Duodenal mucosa (tissue), 2 donors: Measurements from ENCODE around the gene ETV2.
A peak's percentile ranks its signal among the peaks of the same experiment; 100 is the strongest.
"Not testable (repeated sequence)": the region's sequence is repeated elsewhere in the genome, so short reads cannot be mapped to it uniquely, and the experiment has no call there.

Experiments used
- H3K27ac ChIP-seq: one replicate; pipeline ENCODE4 v1.7.0; 2013; ENCODE audit warnings: low read depth, low read length
- H3K27me3 ChIP-seq, 2 donors: one replicate each; pipeline ENCODE4 v1.7.0; 2013; ENCODE audit warnings: low read length in 2 of 2, control low read depth in 1 of 2; ENCODE audit not compliant: insufficient read depth in 2 of 2, control insufficient read depth in 1 of 2
- H3K36me3 ChIP-seq, 2 donors: one replicate each; pipeline ENCODE4 v1.7.0; 2013; ENCODE audit warnings: low read length in 2 of 2, control low read depth in 1 of 2; ENCODE audit not compliant: insufficient read depth in 2 of 2, control insufficient read depth in 1 of 2
- H3K4me1 ChIP-seq, 2 donors: one replicate each; pipeline ENCODE4 v1.7.0; 2013; ENCODE audit warnings: low read length in 2 of 2, control low read depth in 1 of 2; ENCODE audit not compliant: insufficient read depth in 2 of 2, control insufficient read depth in 1 of 2
- H3K4me3 ChIP-seq, 2 donors: one replicate each; pipeline ENCODE4 v1.7.0; 2013; ENCODE audit warnings: low read length in 2 of 2, low read depth in 1 of 2
- H3K9ac ChIP-seq, 2 donors: one replicate each; pipeline ENCODE4 v1.7.0; 2013; ENCODE audit warnings: low read length in 2 of 2, low read depth in 1 of 2
- H3K9me3 ChIP-seq, 2 donors: one replicate each; pipeline ENCODE4 v1.7.0; 2013; ENCODE audit warnings: low read length in 2 of 2, control low read depth in 1 of 2; ENCODE audit not compliant: control insufficient read depth in 1 of 2

Gene ETV2

GRCh38 chr19:35670686-35671085 is 29.1 kb downstream of the ETV2 start:
- Histone ChIP-seq H3K9me3 (no peaks in the 10 kb centered on the region), H3K9ac (no peak overlapping the region), H3K27ac (no peak overlapping the region), H3K36me3 (no peaks in the 10 kb centered on the region), H3K4me1 (peaks cover 8 to 14% of the 10 kb centered on the region in 2 donors), H3K27me3 (peaks cover 15% of the 10 kb centered on the region in 2 donors), H3K4me3 (no peak overlapping the region)

GRCh38 chr19:35671818-35672217 is 30.3 kb downstream of the ETV2 start:
- H3K27me3 ChIP-seq, result peaks cover 15% of the 10 kb centered on the region in 2 donors
- H3K27ac ChIP-seq, result no peak overlapping the region
- no peak overlapping the region for H3K9ac ChIP-seq
- peaks cover 8 to 14% of the 10 kb centered on the region in 2 donors for H3K4me1 ChIP-seq
- H3K9me3 ChIP-seq, result no peaks in the 10 kb centered on the region
- no peaks in the 10 kb centered on the region for H3K36me3 ChIP-seq
- H3K4me3 ChIP-seq, result no peak overlapping the region

GRCh38 chr19:35673121-35673804 is 31.7 kb downstream of the ETV2 start:
- H3K27me3 ChIP-seq, result peaks cover 12 to 15% of the 10 kb centered on the region in 2 donors
- H3K4me3 ChIP-seq, result peak overlapping the region; percentile 50 to 57
- peaks cover 8 to 14% of the 10 kb centered on the region in 2 donors for H3K4me1 ChIP-seq
- H3K36me3 ChIP-seq, result no peaks in the 10 kb centered on the region
- H3K9ac ChIP-seq, result no peak overlapping the region
- H3K27ac ChIP-seq, result no peak overlapping the region
- no peaks in the 10 kb centered on the region for H3K9me3 ChIP-seq

- peaks cover 9 to 15% of the 10 kb centered on the region in 2 donors for H3K27me3 ChIP-seq
Measured at GRCh38 chr19:35675589-35676140, 34.1 kb downstream of the ETV2 start.

GRCh38 chr19:35689836-35690235 is 48.3 kb downstream of the ETV2 start:
- H3K27ac ChIP-seq, result no peak overlapping the region
- no peak overlapping the region for H3K4me3 ChIP-seq
- no peaks in the 10 kb centered on the region for H3K36me3 ChIP-seq
- H3K9me3 ChIP-seq, result no peaks in the 10 kb centered on the region
- no peaks in the 10 kb centered on the region for H3K4me1 ChIP-seq
- peaks cover 0 to 2% of the 10 kb centered on the region in 2 donors for H3K27me3 ChIP-seq
- H3K9ac ChIP-seq, result no peak overlapping the region

More at GRCh38 chr19:35675589-35676140, 34.1 kb downstream of the ETV2 start:
- Histone ChIP-seq H3K9ac (no peak overlapping the region), H3K4me3 (no peak overlapping the region), H3K4me1 (peaks cover 0 to 7% of the 10 kb centered on the region in 2 donors), H3K9me3 (no peaks in the 10 kb centered on the region), H3K27ac (no peak overlapping the region), H3K36me3 (no peaks in the 10 kb centered on the region)

GRCh38 chr19:35691106-35691505 is 49.6 kb downstream of the ETV2 start:
- not testable (repeated sequence) for H3K4me1 ChIP-seq, H3K4me3 ChIP-seq, H3K9me3 ChIP-seq, H3K27me3 ChIP-seq, H3K9ac ChIP-seq, H3K36me3 ChIP-seq, H3K27ac ChIP-seq

GRCh38 chr19:35692010-35692409 is 50.5 kb downstream of the ETV2 start:
- Histone ChIP-seq H3K27me3 (peaks cover 0 to 2% of the 10 kb centered on the region in 2 donors), H3K4me3 (no peak overlapping the region), H3K4me1 (no peaks in the 10 kb centered on the region), H3K27ac (no peak overlapping the region), H3K9me3 (no peaks in the 10 kb centered on the region), H3K36me3 (no peaks in the 10 kb centered on the region), H3K9ac (no peak overlapping the region)

- Histone ChIP-seq H3K9me3 (no peaks in the 10 kb centered on the region), H3K4me3 (no peak overlapping the region), H3K27me3 (peaks cover 0 to 2% of the 10 kb centered on the region in 2 donors), H3K9ac (no peak overlapping the region), H3K36me3 (no peaks in the 10 kb centered on the region), H3K27ac (no peak overlapping the region), H3K4me1 (no peaks in the 10 kb centered on the region)
Measured at GRCh38 chr19:35693422-35693821, 51.9 kb downstream of the ETV2 start.

- Histone ChIP-seq H3K9me3 (no peaks in the 10 kb centered on the region), H3K36me3 (no peaks in the 10 kb centered on the region), H3K27ac (no peak overlapping the region), H3K4me1 (no peaks in the 10 kb centered on the region), H3K4me3 (no peak overlapping the region), H3K9ac (no peak overlapping the region), H3K27me3 (peaks cover 0 to 2% of the 10 kb centered on the region in 2 donors)
Measured at GRCh38 chr19:35693835-35694599, 52.5 kb downstream of the ETV2 start.
